NCI-H128 (cell line): Measurements from ENCODE around the gene DOCK2.

Experiments
- DNase-seq: peaks from one replicate; lab custom pipeline; 2025; ENCODE audit not compliant: unreplicated experiment; lab: John Stamatoyannopoulos, UW

DOCK2 gene

DNA sequence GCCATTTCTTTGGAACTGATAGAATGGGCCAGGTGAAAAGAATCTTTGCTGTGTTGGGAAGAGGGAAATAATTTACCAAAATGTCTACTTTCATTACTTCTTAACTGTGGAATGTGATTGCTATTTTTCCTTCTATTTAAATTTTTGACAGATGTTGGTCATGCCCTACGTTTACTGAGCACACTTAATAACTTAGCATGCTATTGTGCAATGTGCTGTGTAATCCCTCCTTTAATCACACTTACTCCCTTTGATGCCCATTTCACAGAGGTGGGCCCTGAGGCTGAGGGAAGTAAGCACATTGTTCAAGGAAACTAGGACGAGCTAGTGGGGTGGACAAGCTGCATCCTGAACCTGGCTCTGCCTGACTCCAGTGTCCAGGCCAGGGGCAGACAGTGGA is 391.0 kb downstream of the DOCK2 start:
- no peak for DNase-seq

DNA sequence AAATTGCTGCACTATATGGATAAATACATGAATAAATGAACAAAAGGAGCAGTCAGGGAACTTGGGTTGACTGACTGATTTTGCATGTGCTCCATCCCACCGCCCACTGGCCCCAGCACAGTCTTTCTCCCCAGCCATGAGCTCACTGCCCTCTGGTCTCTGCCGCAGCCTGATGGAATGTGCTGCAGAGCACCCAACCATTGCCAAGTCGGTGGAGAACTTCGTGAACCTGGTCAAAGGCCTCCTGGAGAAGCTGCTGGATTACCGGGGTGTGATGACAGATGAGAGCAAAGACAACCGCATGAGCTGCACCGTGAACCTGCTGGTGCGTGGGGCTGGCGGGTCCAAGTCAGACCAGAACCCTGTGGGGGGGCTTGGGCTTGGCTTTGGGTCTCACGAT is 397.2 kb downstream of the DOCK2 start:
- DNase-seq = no peak

DNA sequence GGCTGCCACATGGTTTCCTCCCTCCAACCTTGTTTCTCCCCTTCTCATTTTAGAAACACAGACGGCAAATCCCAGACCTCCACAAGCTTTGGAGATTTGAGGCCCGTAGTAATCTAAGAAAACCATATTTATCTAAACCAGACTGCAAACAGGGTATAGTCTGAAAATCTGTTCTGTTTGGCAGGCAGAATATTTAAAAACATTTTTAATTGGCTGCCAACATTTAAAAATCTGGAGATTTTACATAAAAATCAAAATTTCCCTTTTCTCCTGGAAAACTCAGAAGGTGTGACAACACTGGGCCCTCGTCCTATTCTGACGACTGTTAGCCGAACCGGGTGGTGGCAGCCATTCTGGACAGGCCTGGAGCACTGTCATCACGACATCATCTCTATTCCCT is 401.2 kb downstream of the DOCK2 start:
- no peak for DNase-seq

DNA sequence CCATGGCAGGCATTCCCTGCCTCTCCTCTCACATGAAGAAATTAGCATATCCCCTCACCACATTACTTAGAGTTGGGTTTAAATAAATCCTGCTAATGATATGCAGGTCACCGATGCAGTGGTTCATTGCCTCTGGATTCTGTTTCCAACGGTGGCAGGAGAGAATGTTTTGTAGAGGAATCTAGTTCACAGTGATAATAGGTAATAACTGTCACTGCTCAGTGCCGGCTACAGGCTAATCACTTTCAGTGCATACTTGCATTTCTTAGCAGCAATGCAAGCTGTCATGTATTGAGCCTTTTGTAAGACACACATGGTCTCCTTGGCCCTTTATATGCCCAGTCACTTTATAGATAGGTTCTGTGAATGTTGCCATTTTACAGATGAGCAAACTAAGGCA is 402.8 kb downstream of the DOCK2 start:
- no peak for DNase-seq

DNA sequence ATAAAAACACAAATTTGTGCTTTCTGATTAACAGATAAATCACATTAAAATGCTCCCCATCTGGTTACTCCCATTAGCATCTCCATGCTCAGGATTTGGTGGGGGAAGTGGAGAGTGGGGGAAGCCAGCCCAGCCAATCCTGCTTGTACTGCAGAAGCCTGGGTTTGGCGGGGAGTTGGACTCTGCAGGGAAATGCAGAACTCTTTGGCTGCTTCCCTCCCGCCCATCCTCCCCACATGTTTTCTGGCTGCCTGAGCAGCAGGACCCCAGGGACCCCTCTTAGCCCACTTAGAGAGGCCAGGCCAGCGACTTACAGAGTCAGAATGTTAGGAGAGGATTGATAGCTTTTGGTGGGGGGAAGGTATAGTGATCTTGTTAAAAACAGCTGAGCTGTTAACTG is 409.2 kb downstream of the DOCK2 start:
- no peak for DNase-seq

DNA sequence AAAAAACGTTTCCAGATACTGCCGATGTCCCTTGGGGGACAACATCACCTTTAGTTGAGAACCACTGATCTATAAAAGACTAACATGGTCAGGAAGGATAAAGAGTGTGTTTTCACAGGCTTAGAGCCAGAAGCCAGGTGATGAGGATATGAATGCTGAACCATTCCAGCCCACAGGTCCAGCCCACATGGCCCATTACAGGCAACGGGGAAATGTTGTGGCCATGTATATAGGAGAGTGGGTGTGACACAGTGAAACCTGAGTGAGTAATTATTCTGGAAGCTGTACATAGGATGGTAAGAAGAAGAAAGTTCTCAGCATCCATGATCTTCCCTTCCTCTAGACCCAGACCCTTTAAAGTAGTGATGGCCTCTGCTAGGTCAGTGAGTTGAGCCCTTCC is 412.6 kb downstream of the DOCK2 start:
- DNase-seq = no peak

DNA sequence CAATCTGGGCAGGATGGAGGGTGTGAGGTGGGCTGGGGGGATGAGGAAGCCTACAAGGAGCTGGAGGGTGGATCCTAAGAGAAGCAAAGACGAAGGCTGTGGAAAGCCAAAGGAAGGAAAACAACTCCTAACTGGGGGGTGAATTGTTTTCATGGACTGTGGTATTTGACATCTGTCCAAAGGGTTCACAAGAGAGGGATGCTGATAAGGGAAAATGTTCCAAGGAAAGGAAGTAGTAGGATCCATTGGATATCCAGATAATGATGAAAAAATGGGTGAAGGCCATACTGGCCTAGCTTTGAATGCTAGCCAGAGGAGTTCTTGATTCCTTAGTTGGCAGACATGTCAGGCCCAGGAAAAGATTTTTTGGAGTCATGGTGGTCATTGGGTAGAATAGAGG is 416.8 kb downstream of the DOCK2 start:
- no peak for DNase-seq

DNA sequence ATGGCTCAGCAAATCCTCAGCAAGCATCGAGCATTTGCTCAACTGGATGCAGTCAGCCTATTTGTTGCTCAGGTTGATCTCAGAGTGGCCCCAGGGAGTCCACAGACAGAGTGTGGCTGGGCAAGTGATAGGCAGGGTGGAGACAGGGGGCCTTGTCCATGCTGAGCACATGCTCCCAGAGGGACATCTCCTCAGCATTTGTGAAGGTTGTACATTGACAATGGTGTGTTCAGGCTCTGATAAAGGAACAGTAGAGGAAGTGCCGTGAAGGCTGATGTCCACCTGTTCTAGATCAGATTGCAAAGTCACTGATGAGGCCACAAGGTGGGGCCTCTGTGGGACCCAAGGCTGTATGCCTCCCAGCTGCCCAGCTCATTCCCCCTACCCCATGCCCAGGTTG is 418.5 kb downstream of the DOCK2 start:
- DNase-seq = no peak

DNA sequence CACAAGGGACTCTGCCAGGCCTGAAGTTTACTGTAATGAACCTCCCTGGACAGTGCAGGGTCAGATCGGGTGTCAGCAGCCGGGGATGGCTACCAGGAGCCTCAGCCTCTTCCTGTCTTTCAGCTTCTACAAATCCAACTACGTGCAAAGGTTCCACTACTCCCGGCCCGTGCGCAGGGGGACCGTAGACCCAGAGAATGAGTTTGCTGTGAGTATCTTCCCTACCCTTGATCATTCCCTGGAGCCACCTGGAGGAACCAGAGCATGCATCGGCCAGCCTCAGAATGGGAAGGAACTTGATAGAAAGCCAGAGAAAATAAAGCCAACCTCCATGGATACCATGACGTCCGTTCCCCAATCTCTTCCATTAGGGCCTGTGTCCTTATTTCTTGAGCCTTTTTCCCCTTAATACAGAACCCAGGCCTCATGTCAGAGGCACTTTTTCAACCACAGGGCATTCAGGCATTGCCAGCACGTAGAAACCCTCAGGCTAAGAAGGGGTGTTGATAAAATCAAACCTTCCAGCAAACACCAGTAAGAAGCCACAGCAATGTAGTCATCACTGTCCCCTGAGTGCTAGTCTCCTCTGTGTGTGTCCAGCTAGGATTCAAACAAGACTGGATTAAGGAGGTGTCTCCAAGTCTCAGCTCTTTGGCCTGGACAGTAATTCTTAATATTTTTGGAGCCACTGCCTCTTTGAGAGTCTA is 419.6 kb downstream of the DOCK2 start:
- DNase-seq = no peak

DNA sequence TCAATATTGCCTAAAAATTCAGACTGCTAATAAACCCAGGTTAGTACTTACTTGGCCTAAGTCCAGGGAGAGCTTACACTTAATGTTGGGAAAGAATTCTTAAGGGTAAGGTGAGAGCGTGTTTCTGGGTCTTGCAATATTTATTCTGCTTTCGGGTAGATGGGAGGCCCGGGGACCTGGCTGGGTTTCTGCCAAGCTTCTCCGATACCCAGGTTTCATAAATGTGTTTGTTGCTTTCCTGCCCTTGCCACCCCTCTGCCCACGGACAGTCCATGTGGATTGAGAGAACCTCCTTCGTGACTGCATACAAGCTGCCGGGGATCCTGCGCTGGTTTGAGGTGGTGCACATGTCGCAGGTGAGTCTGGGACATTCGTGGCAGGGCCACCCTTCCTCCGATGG is 420.2 kb downstream of the DOCK2 start:
- no peak for DNase-seq

DNA sequence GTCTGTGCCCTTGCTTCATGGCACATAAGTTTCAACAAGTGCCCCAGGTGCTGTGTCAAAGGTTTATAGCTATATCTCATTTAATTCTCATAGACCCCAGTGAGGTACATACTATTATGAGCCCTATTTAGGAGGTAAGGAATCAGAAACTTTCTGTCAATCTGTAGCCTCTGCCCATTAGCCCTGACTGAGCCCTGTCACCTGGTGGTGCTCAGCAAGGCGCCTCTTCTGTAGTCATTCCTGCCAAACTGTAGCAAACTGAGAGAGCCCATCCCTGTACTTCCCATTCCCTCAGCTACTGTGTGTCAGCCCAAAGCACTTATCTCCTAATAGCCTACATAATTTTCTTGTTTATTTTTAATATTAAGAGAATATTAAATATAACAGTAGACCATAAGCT is 422.1 kb downstream of the DOCK2 start:
- no peak for DNase-seq

DNA sequence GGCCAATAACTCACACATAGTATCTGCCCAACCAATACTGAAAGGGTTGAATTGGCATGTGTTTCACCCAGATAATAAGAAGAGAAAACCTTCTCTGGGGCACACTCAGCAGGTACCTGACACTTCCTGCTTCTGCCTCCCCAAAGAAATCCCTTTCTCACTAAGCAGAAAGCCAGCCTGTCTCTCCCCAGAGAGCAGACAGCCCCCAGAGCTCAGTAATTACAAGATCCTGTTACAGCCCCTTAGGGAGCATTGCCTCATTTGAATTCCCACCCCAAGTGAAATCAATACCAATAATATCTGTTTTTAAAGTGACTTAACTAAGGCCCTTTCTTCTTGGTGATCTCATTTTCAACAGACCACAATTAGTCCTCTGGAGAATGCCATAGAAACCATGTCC is 430.1 kb downstream of the DOCK2 start:
- DNase-seq = no peak

DNA sequence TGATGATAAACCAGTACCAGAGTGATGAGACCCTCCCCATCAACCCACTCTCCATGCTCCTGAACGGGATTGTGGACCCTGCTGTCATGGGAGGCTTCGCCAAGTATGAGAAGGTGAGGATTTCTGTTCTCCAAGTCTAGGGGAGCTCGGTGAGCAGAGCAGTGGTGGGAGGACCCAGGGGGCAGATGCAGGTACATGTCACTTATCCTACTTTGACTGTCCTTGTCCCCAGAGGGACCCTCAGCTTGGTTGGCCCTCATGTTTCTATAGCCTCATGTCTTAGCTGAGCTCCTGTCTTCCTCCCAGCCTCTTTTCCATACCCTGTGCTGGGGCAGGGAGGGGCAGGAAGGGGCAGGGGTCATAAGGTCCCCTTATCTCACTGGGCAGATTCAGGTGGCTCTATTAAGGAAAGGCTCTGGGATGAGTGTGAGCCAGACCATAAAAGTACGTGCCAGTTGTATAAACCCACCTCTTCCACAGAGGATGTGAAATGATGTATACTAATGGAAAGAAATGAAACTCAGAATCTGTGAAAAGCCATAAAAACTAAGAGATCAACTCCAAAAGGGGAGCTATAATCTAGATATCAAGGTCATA is 430.6 kb downstream of the DOCK2 start:
- no peak for DNase-seq

DNA sequence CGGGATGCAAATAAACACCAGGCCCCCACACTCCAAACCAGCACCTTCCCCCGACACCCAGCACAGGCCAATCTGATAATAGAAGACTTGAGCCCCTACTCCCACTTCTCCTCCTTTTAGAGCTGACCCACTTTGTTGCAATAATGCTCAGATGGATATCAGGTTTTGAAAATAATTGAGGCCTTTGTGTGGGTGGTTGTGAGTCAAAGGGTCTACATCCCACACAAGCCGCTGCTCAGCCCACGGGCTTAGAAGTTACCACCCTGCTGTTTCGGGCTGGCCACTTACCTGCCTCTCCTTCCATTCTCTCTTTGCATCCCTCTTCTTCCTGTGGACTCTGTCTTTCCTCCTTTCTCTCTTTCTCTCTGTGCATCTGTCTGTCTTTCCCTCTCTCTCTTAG is 432.4 kb downstream of the DOCK2 start:
- DNase-seq = no peak

DNA sequence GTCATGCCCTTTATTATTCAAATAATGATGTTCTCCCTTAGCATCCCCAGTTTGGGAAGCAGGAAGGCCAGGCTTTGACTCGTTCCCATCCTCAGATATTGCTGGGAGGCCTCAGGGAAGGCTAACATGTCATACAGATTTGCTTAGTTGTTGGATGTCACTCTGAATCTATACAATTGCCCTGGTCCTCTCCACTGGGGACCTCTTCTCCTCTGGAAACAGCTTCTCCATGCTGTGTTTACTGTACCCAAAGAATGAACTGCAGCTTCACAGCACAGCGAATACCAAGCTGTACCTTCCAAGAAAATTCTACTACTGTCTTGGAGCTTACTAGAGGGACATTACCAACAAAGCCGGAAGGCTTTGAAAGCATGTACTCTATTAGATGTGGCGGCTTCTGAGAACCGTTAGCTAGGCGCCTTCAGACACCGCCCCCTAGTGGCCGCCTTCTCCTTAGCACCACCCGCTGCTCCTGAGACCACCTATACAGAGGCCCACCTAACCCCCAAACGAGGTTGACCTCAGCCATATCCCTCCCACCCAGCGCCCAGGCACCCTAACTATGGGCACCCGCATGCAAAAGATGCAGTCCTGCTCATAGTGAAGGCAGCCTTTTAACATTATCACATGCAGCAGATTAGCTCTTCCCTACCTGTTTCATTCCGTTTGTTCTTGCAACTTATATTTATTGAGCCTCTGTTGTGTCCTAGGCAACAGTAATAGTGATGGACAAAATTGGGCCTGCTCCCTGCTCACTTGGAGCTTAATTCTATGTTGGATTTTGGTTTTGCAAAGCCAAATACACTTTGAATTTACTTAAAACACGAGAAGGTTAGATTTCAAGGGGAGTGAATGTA is 433.7 kb downstream of the DOCK2 start:
- no peak for DNase-seq

DNA sequence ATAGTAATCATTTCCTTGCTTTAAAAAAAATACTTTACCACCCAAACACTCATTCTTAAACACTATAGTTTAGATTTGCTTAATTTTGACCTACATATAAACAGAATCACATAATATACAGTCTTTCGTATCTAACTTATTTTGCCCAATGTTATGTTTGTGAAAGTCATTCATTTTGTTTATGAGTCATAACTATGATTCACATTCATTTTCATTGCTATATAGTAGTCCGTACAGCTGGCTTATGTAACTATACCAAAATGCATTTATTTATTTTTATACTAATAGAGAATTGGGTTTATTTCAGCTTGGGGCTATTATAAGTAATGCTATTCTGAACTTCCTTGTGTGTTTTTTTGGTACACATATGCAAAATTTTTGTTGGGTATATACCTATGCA is 434.7 kb downstream of the DOCK2 start:
- DNase-seq = no peak

DNA sequence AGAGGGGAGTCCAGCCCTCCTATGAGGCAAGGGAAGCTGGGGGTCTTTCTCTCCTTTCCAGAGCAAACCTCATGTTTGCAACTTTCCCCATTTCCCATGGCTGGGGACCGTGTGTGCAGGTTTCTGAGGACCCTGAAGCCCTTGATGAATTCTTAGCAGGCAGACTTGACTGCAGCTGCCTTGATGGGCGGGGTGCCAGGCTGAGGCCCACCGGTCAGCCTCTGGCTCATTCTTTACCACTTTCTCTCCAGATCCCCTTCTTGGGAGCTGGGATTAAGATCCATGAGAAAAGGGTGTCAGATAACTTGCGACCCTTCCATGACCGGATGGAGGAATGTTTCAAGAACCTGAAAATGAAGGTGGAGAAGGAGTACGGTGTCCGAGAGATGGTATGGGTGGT is 438.6 kb downstream of the DOCK2 start:
- no peak for DNase-seq

DNA sequence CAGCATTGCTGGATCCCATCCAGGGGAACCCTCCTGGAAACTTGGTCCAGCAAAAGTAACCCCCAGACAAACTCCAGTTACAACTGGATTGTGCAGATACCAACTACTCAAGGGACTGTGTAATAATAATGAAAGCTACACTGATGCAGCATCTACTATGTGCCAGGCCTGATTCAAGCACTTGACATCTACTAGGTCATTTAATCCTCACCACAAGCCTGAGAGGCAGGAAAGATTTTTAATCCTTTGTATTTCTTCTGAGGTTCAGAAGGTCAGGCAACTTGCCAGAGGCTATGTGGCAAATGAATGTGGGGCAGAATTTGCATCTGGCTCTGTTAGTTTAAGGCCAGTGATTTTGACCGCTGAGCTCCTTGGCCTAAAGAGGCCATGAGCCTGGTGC is 439.1 kb downstream of the DOCK2 start:
- no peak for DNase-seq

DNA sequence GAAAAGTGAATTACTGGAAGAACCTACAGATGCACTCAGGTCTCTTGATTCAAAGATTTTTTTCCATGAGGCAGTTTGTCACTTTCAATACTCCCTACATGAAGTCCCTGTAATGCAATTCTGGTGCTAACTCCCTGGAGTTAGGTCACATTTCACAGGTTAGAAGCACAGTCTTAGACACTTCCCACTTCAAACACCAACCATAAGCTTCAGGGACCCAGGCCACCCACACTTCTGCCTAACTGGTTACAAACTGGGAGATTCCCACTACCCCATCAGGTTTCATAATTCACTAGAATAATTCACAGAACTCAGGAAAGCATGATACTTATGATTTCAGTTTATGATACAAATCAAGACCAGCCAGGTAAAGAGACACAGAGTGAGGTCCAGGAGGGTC is 439.7 kb downstream of the DOCK2 start:
- no peak for DNase-seq

DNA sequence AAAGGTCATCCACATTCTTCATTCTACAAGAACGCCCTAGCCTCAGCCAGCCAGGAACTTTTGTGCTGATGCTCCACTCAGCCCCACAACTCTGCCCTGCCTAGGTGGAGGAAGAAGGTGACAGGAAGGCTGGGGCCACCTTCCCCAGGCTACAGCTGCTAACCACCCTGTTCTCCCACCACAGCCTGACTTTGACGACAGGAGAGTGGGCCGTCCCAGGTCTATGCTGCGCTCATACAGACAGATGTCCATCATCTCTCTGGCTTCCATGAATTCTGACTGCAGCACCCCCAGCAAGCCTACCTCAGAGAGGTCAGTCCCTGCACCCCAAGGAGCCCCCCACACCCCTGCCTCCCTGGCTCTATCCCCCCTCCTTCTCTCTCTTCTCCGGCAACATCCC is 440.5 kb downstream of the DOCK2 start:
- no peak for DNase-seq

DNA sequence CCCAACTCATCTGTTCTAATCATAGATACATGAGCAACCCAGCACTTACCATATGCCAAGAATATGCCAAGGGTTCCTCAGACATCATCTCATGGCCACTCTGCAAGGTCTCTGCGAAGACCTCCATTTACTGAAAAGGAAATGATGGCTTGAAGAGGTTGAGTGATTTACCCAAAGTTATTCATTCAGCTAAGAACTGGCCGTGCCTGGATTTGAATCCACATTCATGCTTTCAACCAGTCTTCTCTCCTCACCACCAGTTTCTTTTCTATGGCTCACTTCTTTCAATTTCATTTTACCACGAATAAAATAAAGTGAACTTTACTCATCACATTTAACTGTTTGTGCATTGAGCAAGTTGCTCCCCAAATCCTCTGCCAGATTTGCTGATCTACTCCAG is 441.4 kb downstream of the DOCK2 start:
- no peak for DNase-seq

DNA sequence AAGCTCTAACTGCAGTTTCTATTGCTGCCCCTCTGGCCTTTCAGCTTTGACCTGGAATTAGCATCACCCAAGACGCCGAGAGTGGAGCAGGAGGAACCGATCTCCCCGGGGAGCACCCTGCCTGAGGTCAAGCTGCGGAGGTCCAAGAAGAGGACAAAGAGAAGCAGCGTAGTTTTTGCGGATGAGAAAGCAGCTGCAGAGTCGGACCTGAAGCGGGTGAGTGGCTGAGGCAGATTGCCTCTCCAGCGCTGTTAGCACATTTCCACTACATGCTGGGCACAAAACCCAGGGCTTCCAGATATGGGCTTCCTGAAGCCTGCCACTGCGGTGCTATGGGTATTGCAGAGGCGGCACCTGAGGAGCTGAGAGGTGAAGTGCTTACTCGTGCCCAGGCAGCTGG is 441.9 kb downstream of the DOCK2 start:
- DNase-seq = no peak
